NCI-H446 treated with DMSO at 0.1 percent for 48 hours (cell line): ENCODE results near the gene RPL23.
"Not testable (repeated sequence)": the region's sequence is repeated elsewhere in the genome, so short reads cannot be mapped to it uniquely, and the experiment has no call there.

ENCODE experiments used
- DNase-seq: peaks from one replicate; lab custom pipeline; 2025; lab: John Stamatoyannopoulos, UW

Gene RPL23

GRCh38 chr17:38867179-38867967, 13.9 kb upstream of the RPL23 start:
- DNase-seq, result no peak

- no peak for DNase-seq
These were observed 11.3 kb upstream of the RPL23 start for GRCh38 chr17:38864636-38865398.

GRCh38 chr17:38861399-38861843, 7.9 kb upstream of the RPL23 start:
- DNase-seq, result peak; percentile 49

- DNase-seq, result no peak
These were observed 3.8 kb upstream of the RPL23 start for GRCh38 chr17:38857271-38857670.

GRCh38 chr17:38855101-38855714, 1.7 kb upstream of the RPL23 start:
- not testable (repeated sequence) for DNase-seq

- no peak for DNase-seq
These were observed 690 bp downstream of the RPL23 start for GRCh38 chr17:38852771-38853291.

GRCh38 chr17:38851434-38851833, 2.1 kb downstream of the RPL23 start:
- no peak for DNase-seq

- no peak for DNase-seq
These were observed 3.1 kb downstream of the RPL23 start for GRCh38 chr17:38850374-38850773.

GRCh38 chr17:38848939-38849605, 4.4 kb downstream of the RPL23 start:
- no peak for DNase-seq

- no peak for DNase-seq
These were observed 5.0 kb downstream of the RPL23 start for GRCh38 chr17:38848557-38848891.

- DNase-seq, result no peak
These were observed 9.2 kb downstream of the RPL23 start for GRCh38 chr17:38844261-38844757.

- DNase-seq, result no peak
These were observed 27.7 kb downstream of the RPL23 start for GRCh38 chr17:38825762-38826247.

- peak; percentile 86 for DNase-seq
These were observed 28.4 kb downstream of the RPL23 start, which contains the start of gene CWC25 for GRCh38 chr17:38824899-38825761. Gene CWC25, minus strand, starts transcription at chr17:38825321. Its CDS starts 138 bp downstream, at chr17:38825183.

- DNase-seq, result no peak
These were observed 37.8 kb downstream of the RPL23 start for GRCh38 chr17:38815576-38816193.

- no peak for DNase-seq
These were observed 43.7 kb downstream of the RPL23 start for GRCh38 chr17:38809828-38810227.

- no peak for DNase-seq
These were observed 53.2 kb downstream of the RPL23 start for GRCh38 chr17:38800237-38800760.

- DNase-seq, result peak; percentile 92
These were observed 53.9 kb downstream of the RPL23 start, which contains the start of gene PIP4K2B for GRCh38 chr17:38799501-38800236. Gene PIP4K2B, minus strand, starts transcription at chr17:38799556. Its CDS starts 132 bp downstream, at chr17:38799424.

- DNase-seq, result no peak
These were observed 54.7 kb downstream of the RPL23 start for GRCh38 chr17:38798614-38799500.
